GM06990 (cell line): ENCODE measurements around the gene FAM83G.

Source experiments
- DNase-seq: peaks from one replicate; pipeline ENCODE4 v3.0.0-alpha.2; 2011; ENCODE audit not compliant: insufficient read length; ENCODE audit errors: extremely low read depth
- H3K27me3 ChIP-seq: replicated peaks from 2 replicates; pipeline ENCODE4 v1.6.0; 2011; ENCODE audit warnings: low read length; ENCODE audit not compliant: control insufficient read depth, insufficient read depth
- H3K36me3 ChIP-seq: 2 replicates; pipeline ENCODE4 v1.5.1; 2011; ENCODE audit warnings: low read length; ENCODE audit not compliant: control insufficient read depth, insufficient read depth
- H3K4me3 ChIP-seq: replicated peaks from 2 replicates; pipeline ENCODE4 v1.5.1; 2011; ENCODE audit warnings: low read depth, mild to moderate bottlenecking, control low read depth, low read length
- CTCF ChIP-seq: IDR thresholded peaks from 2 replicates; pipeline ENCODE4 v1.5.1; 2011; ENCODE audit warnings: low read length, control low read depth, mild to moderate bottlenecking, inconsistent platforms; ENCODE audit not compliant: insufficient read depth, poor library complexity, severe bottlenecking

FAM83G gene

GRCh38 chr17:19018600-19018950 lies 14.0 kb upstream of the FAM83G start:
- H3K27me3 ChIP-seq: no peaks in the 10 kb centered on the region; the same call in 1 of the 2 replicates

GRCh38 chr17:19017804-19018599 lies 13.4 kb upstream of the FAM83G start:
- no peaks in the 10 kb centered on the region; the same call in 1 of the 2 replicates for H3K27me3 ChIP-seq
- no peak overlapping the region for H3K4me3 ChIP-seq
- no peak for TF ChIP-seq CTCF
- no peak for DNase-seq
- peaks cover 18% of the 10 kb centered on the region for H3K36me3 ChIP-seq

More at GRCh38 chr17:19018600-19018950, 14.0 kb upstream of the FAM83G start:
- H3K4me3 ChIP-seq: no peak overlapping the region
- peak; percentile 35 for DNase-seq
- no peak for TF ChIP-seq CTCF
- H3K36me3 ChIP-seq: peaks cover 18% of the 10 kb centered on the region

GRCh38 chr17:19017401-19017800 lies 12.8 kb upstream of the FAM83G start:
- Histone ChIP-seq H3K4me3 (no peak overlapping the region), H3K36me3 (peaks cover 12% of the 10 kb centered on the region), H3K27me3 (no peaks in the 10 kb centered on the region; the same call in 1 of the 2 replicates)
- DNase-seq: no peak
- TF ChIP-seq CTCF: no peak

GRCh38 chr17:19016881-19017280 lies 12.3 kb upstream of the FAM83G start:
- Histone ChIP-seq H3K27me3 (no peaks in the 10 kb centered on the region; the same call in 1 of the 2 replicates), H3K4me3 (no peak overlapping the region), H3K36me3 (peaks cover 11% of the 10 kb centered on the region)
- no peak for DNase-seq
- no peak for TF ChIP-seq CTCF

GRCh38 chr17:19016297-19016696 lies 11.7 kb upstream of the FAM83G start:
- Histone ChIP-seq H3K4me3 (no peak overlapping the region), H3K27me3 (no peaks in the 10 kb centered on the region; the same call in 1 of the 2 replicates), H3K36me3 (peaks cover 7% of the 10 kb centered on the region)
- DNase-seq: no peak
- no peak for TF ChIP-seq CTCF
